Measurements from ENCODE around the gene PSD4. TPM values are rescaled to one million over a fixed set of nuclear protein-coding genes. Genes with fewer than 3 reads are reported as not detected.
A peak's percentile ranks its signal among the peaks of the same experiment; 100 is the strongest.

Gene PSD4
- total RNA-seq, 3 donors from 2014 or later = 40.8 to 91.3 (median 64.4) TPM

- no peak for ATAC-seq
- H3K36me3 ChIP-seq (ENCODE audit: low read depth) = no peaks in the 10 kb centered on the region
These were observed 8.9 kb downstream of the PSD4 start for GRCh38 chr2:113182471-113183260.

GRCh38 chr2:113183264-113183663, 9.5 kb downstream of the PSD4 start:
- Histone ChIP-seq H3K4me1 (ENCODE audit: low read depth) (peaks cover 17% of the 10 kb centered on the region), H3K9me3 (no peaks in the 10 kb centered on the region), H3K4me3 (no peak overlapping the region), H3K36me3 (ENCODE audit: low read depth) (no peaks in the 10 kb centered on the region)
- no peak for TF ChIP-seq CTCF (IDR thresholded peaks at IDR 0.05)
- DNase-seq (no peak), ATAC-seq (no peak)
- intact Hi-C loops (cut with DNase I, micrococcal nuclease) = no loop called here

More at GRCh38 chr2:113182471-113183260, 8.9 kb downstream of the PSD4 start:
- no peak for TF ChIP-seq CTCF (IDR thresholded peaks at IDR 0.05)
- no peak for DNase-seq
- no peaks in the 10 kb centered on the region for H3K9me3 ChIP-seq
- intact Hi-C loops (cut with DNase I, micrococcal nuclease) = no loop called here
- no peak overlapping the region for H3K4me3 ChIP-seq
- peaks cover 17% of the 10 kb centered on the region for H3K4me1 ChIP-seq (ENCODE audit: low read depth)

- H3K36me3 ChIP-seq (ENCODE audit: low read depth) = no peaks in the 10 kb centered on the region
- intact Hi-C loops (cut with DNase I, micrococcal nuclease) = no loop called here
- ATAC-seq (no peak), DNase-seq (no peak)
- H3K4me1 ChIP-seq (ENCODE audit: low read depth) = peaks cover 17% of the 10 kb centered on the region
- no peaks in the 10 kb centered on the region for H3K9me3 ChIP-seq
- TF ChIP-seq CTCF (IDR thresholded peaks at IDR 0.05) = no peak
- H3K4me3 ChIP-seq = no peak overlapping the region
These were observed 9.9 kb downstream of the PSD4 start for GRCh38 chr2:113183703-113184102.

- H3K9me3 ChIP-seq = no peaks in the 10 kb centered on the region
- H3K36me3 ChIP-seq (ENCODE audit: low read depth) = no peaks in the 10 kb centered on the region
- peaks cover 17% of the 10 kb centered on the region for H3K4me1 ChIP-seq (ENCODE audit: low read depth)
- no peak overlapping the region for H3K4me3 ChIP-seq
- no peak for DNase-seq
- TF ChIP-seq CTCF (IDR thresholded peaks at IDR 0.05) = no peak
- no peak for ATAC-seq
- intact Hi-C loops (cut with DNase I, micrococcal nuclease) = no loop called here
These were observed 10.9 kb downstream of the PSD4 start for GRCh38 chr2:113184531-113185230.

GRCh38 chr2:113185664-113186432, 12.1 kb downstream of the PSD4 start:
- H3K36me3 ChIP-seq (ENCODE audit: low read depth) = no peaks in the 10 kb centered on the region
- intact Hi-C loops (cut with DNase I, micrococcal nuclease) = no loop called here
- ATAC-seq (peak; percentile 69), DNase-seq (peak in 1 of 3 donors; percentile 53)
- no peak overlapping the region for H3K4me3 ChIP-seq
- peaks cover 10% of the 10 kb centered on the region for H3K4me1 ChIP-seq (ENCODE audit: low read depth)
- no peaks in the 10 kb centered on the region for H3K9me3 ChIP-seq
- TF ChIP-seq CTCF (IDR thresholded peaks at IDR 0.05) = no peak
